ENCODE results near the gene EPN2. TPM values are rescaled to one million over a fixed set of nuclear protein-coding genes. Genes with fewer than 3 reads are reported as not detected.

Gene EPN2
- total and polyA plus RNA-seq, 2 donors (not counting 1 experiment from before 2014, with no cell fraction given), result 23.8 to 36.0 TPM

DNA sequence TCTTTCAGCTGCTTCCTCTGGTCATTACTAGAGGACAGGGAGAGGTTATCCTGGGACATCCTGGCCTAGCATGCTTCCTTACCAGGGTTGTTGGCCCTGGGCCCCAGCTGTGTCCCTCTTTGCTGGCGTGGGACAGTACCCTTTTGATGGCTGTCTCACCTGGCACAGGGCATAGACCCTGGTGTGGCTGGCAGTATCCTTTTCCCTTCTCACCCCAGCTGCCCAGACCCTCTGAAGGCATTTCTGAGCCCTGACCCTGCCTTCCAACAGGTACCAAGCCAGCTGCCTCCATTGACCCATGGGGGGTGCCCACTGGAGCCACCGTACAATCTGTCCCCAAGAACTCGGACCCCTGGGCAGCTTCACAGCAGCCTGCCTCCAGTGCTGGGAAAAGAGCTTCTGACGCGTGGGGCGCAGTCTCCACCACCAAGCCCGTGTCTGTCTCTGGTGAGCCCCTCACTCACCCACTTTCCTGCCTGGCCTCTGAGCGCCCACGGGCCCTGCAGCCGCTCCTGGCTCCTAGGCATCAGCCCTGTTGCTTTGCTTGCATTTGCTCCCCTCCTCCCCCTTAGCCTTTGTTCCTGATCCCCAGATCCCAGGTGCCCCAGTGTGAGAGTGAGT lies 91.4 kb downstream of the EPN2 start:
- Histone ChIP-seq H4K20me1 (ENCODE audit: control insufficient read depth, extremely low read depth, insufficient read depth, low read length) (no peaks in the 10 kb centered on the region), H2AFZ (ENCODE audit: low read length) (no peak overlapping the region), H3K4me2 (ENCODE audit: extremely low read depth, insufficient read depth, low read length) (no peak overlapping the region), H3K9me3 (ENCODE audit: control insufficient read depth, insufficient read depth, low read depth, low read length) (no peaks in the 10 kb centered on the region), H3K4me3 (replicated peaks in 1 of 4; ENCODE audit: control extremely low read depth in 1 of 4, insufficient read depth in 1 of 4, low read depth in 3 of 4, low read length in 4 of 4) (no peak overlapping the region), H3K79me2 (ENCODE audit: control insufficient read depth, insufficient read depth, low read length) (no peaks in the 10 kb centered on the region), H3K4me1 (ENCODE audit: control insufficient read depth, extremely low read depth, insufficient read depth, low read length) (peaks cover 18% of the 10 kb centered on the region), H3K9ac (ENCODE audit: insufficient read depth, low read length) (no peak overlapping the region), H3K36me3 (ENCODE audit: control insufficient read depth, insufficient read depth, low read length) (peaks cover 3% of the 10 kb centered on the region), H3K27ac (ENCODE audit: insufficient read depth, low read length) (no peak overlapping the region), H3K27me3 (ENCODE audit: control insufficient read depth, insufficient read depth, low read length) (no peaks in the 10 kb centered on the region)
- no peak for DNase-seq (ENCODE audit: low read depth in 2 of 2)
- no peak for TF ChIP-seq EZH2 (IDR thresholded peaks at IDR 0.05; ENCODE audit: low read length, missing control alignments)
- TF ChIP-seq, protein P1, sequence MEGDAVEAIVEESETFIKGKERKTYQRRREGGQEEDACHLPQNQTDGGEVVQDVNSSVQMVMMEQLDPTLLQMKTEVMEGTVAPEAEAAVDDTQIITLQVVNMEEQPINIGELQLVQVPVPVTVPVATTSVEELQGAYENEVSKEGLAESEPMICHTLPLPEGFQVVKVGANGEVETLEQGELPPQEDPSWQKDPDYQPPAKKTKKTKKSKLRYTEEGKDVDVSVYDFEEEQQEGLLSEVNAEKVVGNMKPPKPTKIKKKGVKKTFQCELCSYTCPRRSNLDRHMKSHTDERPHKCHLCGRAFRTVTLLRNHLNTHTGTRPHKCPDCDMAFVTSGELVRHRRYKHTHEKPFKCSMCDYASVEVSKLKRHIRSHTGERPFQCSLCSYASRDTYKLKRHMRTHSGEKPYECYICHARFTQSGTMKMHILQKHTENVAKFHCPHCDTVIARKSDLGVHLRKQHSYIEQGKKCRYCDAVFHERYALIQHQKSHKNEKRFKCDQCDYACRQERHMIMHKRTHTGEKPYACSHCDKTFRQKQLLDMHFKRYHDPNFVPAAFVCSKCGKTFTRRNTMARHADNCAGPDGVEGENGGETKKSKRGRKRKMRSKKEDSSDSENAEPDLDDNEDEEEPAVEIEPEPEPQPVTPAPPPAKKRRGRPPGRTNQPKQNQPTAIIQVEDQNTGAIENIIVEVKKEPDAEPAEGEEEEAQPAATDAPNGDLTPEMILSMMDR (conservative IDR thresholded peaks at IDR 0.05 in 1 of 2, IDR thresholded peaks at IDR 0.05 in 1 of 2; ENCODE audit: low read depth in 1 of 2, low read length in 2 of 2), result no peak

DNA sequence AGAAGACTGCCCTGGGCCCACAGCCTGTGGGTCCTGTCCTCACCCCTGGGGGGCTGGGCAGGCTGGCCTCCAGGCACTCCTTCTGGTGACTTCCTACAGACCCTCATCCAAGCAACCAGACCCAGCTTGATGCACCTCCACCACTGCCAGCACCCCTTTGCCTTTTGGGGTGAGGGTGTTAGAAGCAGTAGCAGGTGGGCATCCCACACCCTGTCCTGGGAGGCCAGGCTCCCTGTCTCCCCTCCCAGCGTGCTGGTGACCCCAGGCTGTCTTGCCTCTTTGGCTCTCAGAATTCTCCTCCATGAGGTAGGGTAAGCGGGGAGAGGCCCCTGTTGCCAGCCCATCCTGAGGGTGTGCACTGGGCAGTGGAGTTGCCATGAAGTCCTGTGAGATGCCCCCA lies 92.0 kb downstream of the EPN2 start:
- H3K4me2 ChIP-seq (ENCODE audit: extremely low read depth, insufficient read depth, low read length), result no peak overlapping the region
- no peaks in the 10 kb centered on the region for H3K9me3 ChIP-seq (ENCODE audit: control insufficient read depth, insufficient read depth, low read depth, low read length)
- no peaks in the 10 kb centered on the region for H4K20me1 ChIP-seq (ENCODE audit: control insufficient read depth, extremely low read depth, insufficient read depth, low read length)
- H3K36me3 ChIP-seq (ENCODE audit: control insufficient read depth, insufficient read depth, low read length), result peaks cover 8% of the 10 kb centered on the region
- no peak for DNase-seq (ENCODE audit: low read depth in 2 of 2)
- H3K27ac ChIP-seq (ENCODE audit: insufficient read depth, low read length), result no peak overlapping the region
- H2AFZ ChIP-seq (ENCODE audit: low read length), result no peak overlapping the region
- H3K79me2 ChIP-seq (ENCODE audit: control insufficient read depth, insufficient read depth, low read length), result no peaks in the 10 kb centered on the region
- no peaks in the 10 kb centered on the region for H3K27me3 ChIP-seq (ENCODE audit: control insufficient read depth, insufficient read depth, low read length)
- peaks cover 18% of the 10 kb centered on the region for H3K4me1 ChIP-seq (ENCODE audit: control insufficient read depth, extremely low read depth, insufficient read depth, low read length)
- TF ChIP-seq, protein P1 (conservative IDR thresholded peaks at IDR 0.05 in 1 of 2, IDR thresholded peaks at IDR 0.05 in 1 of 2; ENCODE audit: low read depth in 1 of 2, low read length in 2 of 2), result no peak
- TF ChIP-seq EZH2 (IDR thresholded peaks at IDR 0.05; ENCODE audit: low read length, missing control alignments), result no peak
- H3K9ac ChIP-seq (ENCODE audit: insufficient read depth, low read length), result no peak overlapping the region
- H3K4me3 ChIP-seq (replicated peaks in 1 of 4; ENCODE audit: control extremely low read depth in 1 of 4, insufficient read depth in 1 of 4, low read depth in 3 of 4, low read length in 4 of 4), result no peak overlapping the region

GRCh38 chr17:19329839-19330238 lies 92.7 kb downstream of the EPN2 start:
- TF ChIP-seq, protein P1 (conservative IDR thresholded peaks at IDR 0.05 in 1 of 2, IDR thresholded peaks at IDR 0.05 in 1 of 2; ENCODE audit: low read depth in 1 of 2, low read length in 2 of 2), result no peak
- TF ChIP-seq EZH2 (IDR thresholded peaks at IDR 0.05; ENCODE audit: low read length, missing control alignments), result no peak
- Histone ChIP-seq H3K4me2 (ENCODE audit: extremely low read depth, insufficient read depth, low read length) (no peak overlapping the region), H3K27me3 (ENCODE audit: control insufficient read depth, insufficient read depth, low read length) (no peaks in the 10 kb centered on the region), H3K36me3 (ENCODE audit: control insufficient read depth, insufficient read depth, low read length) (peaks cover 10% of the 10 kb centered on the region), H3K9ac (ENCODE audit: insufficient read depth, low read length) (no peak overlapping the region), H3K9me3 (ENCODE audit: control insufficient read depth, insufficient read depth, low read depth, low read length) (no peaks in the 10 kb centered on the region), H3K4me1 (ENCODE audit: control insufficient read depth, extremely low read depth, insufficient read depth, low read length) (peaks cover 18% of the 10 kb centered on the region), H4K20me1 (ENCODE audit: control insufficient read depth, extremely low read depth, insufficient read depth, low read length) (no peaks in the 10 kb centered on the region), H3K79me2 (ENCODE audit: control insufficient read depth, insufficient read depth, low read length) (no peaks in the 10 kb centered on the region), H3K4me3 (replicated peaks in 1 of 4; ENCODE audit: control extremely low read depth in 1 of 4, insufficient read depth in 1 of 4, low read depth in 3 of 4, low read length in 4 of 4) (no peak overlapping the region), H3K27ac (ENCODE audit: insufficient read depth, low read length) (no peak overlapping the region), H2AFZ (ENCODE audit: low read length) (no peak overlapping the region)
- DNase-seq (ENCODE audit: low read depth in 2 of 2), result no peak
